ENCODE data around the gene PABPN1.

DNA sequence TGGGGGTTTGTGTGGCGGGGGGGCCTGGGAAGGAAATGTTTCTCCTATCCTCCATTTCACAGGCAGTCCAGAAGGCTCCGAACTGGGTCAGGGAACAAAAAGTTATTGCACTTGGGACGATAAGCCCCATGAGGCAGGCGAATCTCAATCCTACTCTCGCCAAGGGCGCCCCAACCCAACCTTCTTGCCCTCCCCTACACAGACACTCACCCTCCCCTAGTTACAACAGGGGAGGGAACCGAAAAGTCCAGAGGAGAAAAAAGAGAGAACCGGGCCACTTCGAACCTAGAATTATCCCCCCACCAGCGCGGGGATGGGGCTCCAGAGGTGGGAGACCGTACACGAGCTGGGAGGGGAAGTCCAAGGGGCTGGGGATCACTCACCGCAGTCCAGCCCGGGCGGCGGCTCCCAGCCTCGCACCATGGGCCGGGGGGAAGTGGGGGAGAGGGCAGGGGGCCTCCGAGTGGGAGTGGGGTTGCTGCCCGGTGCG lies 35.7 kb upstream of the PABPN1 start:
- TF ChIP-seq CTCF (conservative IDR thresholded peaks at IDR 0.05; ENCODE audit: low read length) (no peak), EZH2phosphoT487 (IDR thresholded peaks at IDR 0.05; ENCODE audit: borderline replicate concordance, low read depth, low read length) (no peak)
